ENCODE data around the gene TTC7B. TPM values are rescaled to one million over a fixed set of nuclear protein-coding genes. Genes with fewer than 3 reads are reported as not detected.

TTC7B gene
- total RNA-seq, 1 experiment from 2014 or later = 40.9 TPM

DNA sequence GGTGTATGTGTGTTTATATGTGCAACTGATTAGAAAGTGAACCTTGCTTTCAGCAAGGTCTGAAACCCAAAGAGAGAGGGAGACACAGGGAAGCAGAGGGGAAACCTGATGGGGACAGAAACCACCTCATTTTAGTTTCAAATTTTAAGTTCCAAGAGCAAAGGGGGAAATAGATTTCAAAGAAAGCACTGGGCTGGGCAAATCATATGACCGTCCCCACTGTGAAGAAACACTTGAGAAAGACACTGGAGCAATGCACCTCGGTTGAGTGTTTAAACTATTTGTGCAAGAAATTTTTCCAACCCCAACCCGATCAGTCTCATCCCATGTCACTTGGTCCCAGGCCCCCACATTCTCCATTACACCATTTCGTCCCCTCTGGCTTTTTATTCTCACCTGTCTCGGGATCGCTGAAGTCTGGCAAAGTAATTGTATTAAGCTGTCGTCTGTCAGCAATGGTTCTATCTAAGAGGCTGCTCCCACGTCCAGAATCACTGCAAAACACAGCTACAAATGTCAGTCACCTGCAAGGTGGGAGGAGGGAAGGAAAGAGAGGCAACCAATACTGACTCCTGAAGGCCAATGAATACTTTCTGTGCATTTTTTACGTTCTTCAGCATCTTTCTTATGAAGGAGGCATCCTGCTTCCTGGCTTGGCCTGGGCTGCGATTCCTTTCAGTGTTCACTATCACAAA, 205.7 kb downstream of the TTC7B start:
- POLR2A ChIA-PET = no interaction called here
- Histone ChIP-seq H3K36me3 (ENCODE audit: control insufficient read depth, insufficient read depth, low read length) (no peaks in the 10 kb centered on the region), H3K9me3 (ENCODE audit: control insufficient read depth, insufficient read depth, low read depth, low read length) (no peaks in the 10 kb centered on the region), H3K27ac (ENCODE audit: low read length) (no peak overlapping the region), H3K4me1 (ENCODE audit: control insufficient read depth, insufficient read depth, low read length) (no peaks in the 10 kb centered on the region), H3K27me3 (ENCODE audit: control insufficient read depth, insufficient read depth, low read length) (no peaks in the 10 kb centered on the region), H3K4me3 (ENCODE audit: low read depth in 2 of 2, low read length in 2 of 2) (no peak overlapping the region)
- in situ Hi-C loops (cut with HindIII; ENCODE audit: low pct_unique_long_range_greater_than_20kb, low sequenced_read_pairs) = no loop called here
- DNase-seq (ENCODE audit: low read depth, low spot score) (no peak), ATAC-seq (no peak)
- BruUV-seq (replicated peaks) = no TSS peak
- CTCF ChIA-PET = interaction anchor here (0.6 kb wide), 1 partner anchor 438 kb away, joined by 3 read pairs; no protein-coding TSS in a partner anchor
- TF ChIP-seq SIN3A (IDR thresholded peaks at IDR 0.05; ENCODE audit: borderline replicate concordance, insufficient read depth, low read depth, low read length) (no peak), POLR2AphosphoS5 (IDR thresholded peaks at IDR 0.05; ENCODE audit: low read depth, low read length) (no peak), CTCF (IDR thresholded peaks at IDR 0.05) (no peak), TCF7L2 (IDR thresholded peaks at IDR 0.05; ENCODE audit: low read depth, low read length) (no peak)
- TF ChIP-seq, protein P1, sequence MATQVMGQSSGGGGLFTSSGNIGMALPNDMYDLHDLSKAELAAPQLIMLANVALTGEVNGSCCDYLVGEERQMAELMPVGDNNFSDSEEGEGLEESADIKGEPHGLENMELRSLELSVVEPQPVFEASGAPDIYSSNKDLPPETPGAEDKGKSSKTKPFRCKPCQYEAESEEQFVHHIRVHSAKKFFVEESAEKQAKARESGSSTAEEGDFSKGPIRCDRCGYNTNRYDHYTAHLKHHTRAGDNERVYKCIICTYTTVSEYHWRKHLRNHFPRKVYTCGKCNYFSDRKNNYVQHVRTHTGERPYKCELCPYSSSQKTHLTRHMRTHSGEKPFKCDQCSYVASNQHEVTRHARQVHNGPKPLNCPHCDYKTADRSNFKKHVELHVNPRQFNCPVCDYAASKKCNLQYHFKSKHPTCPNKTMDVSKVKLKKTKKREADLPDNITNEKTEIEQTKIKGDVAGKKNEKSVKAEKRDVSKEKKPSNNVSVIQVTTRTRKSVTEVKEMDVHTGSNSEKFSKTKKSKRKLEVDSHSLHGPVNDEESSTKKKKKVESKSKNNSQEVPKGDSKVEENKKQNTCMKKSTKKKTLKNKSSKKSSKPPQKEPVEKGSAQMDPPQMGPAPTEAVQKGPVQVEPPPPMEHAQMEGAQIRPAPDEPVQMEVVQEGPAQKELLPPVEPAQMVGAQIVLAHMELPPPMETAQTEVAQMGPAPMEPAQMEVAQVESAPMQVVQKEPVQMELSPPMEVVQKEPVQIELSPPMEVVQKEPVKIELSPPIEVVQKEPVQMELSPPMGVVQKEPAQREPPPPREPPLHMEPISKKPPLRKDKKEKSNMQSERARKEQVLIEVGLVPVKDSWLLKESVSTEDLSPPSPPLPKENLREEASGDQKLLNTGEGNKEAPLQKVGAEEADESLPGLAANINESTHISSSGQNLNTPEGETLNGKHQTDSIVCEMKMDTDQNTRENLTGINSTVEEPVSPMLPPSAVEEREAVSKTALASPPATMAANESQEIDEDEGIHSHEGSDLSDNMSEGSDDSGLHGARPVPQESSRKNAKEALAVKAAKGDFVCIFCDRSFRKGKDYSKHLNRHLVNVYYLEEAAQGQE (IDR thresholded peaks at IDR 0.05; ENCODE audit: insufficient read depth in 1 of 2, low read depth in 2 of 2, low read length in 1 of 2) = no peak
- intact Hi-C loops (cut with micrococcal nuclease; ENCODE audit: unreplicated experiment) = no loop called here

GRCh38 chr14:90609376-90609775, 206.9 kb downstream of the TTC7B start:
- no peaks in the 10 kb centered on the region for H3K9me3 ChIP-seq (ENCODE audit: control insufficient read depth, insufficient read depth, low read depth, low read length)
- no peak overlapping the region for H3K27ac ChIP-seq (ENCODE audit: low read length)
- H3K4me3 ChIP-seq (ENCODE audit: low read depth in 2 of 2, low read length in 2 of 2) = no peak overlapping the region
- BruUV-seq (replicated peaks) = no TSS peak
- no peak for ATAC-seq
- DNase-seq (ENCODE audit: low read depth, low spot score) = no peak
- no peak for TF ChIP-seq POLR2AphosphoS5 (IDR thresholded peaks at IDR 0.05; ENCODE audit: low read depth, low read length)
- no peak for TF ChIP-seq TCF7L2 (IDR thresholded peaks at IDR 0.05; ENCODE audit: low read depth, low read length)
- TF ChIP-seq, protein P1 (IDR thresholded peaks at IDR 0.05; ENCODE audit: insufficient read depth in 1 of 2, low read depth in 2 of 2, low read length in 1 of 2) = no peak
- TF ChIP-seq CTCF (IDR thresholded peaks at IDR 0.05) = no peak
- TF ChIP-seq SIN3A (IDR thresholded peaks at IDR 0.05; ENCODE audit: borderline replicate concordance, insufficient read depth, low read depth, low read length) = no peak
- in situ Hi-C loops (cut with HindIII; ENCODE audit: low pct_unique_long_range_greater_than_20kb, low sequenced_read_pairs) (no loop called here), intact Hi-C loops (cut with micrococcal nuclease; ENCODE audit: unreplicated experiment) (no loop called here)
- ChIA-PET POLR2A (no interaction called here), CTCF (no interaction called here)
- no peaks in the 10 kb centered on the region for H3K36me3 ChIP-seq (ENCODE audit: control insufficient read depth, insufficient read depth, low read length)
- no peaks in the 10 kb centered on the region for H3K27me3 ChIP-seq (ENCODE audit: control insufficient read depth, insufficient read depth, low read length)
- H3K4me1 ChIP-seq (ENCODE audit: control insufficient read depth, insufficient read depth, low read length) = no peaks in the 10 kb centered on the region
